Activated B cell treated with CpG ODN at 0.5 μM for 24 hours (primary cell): ENCODE data around the gene TTC34. TPM values are rescaled to one million over a fixed set of nuclear protein-coding genes. Genes with fewer than 3 reads are reported as not detected.
A peak's percentile ranks its signal among the peaks of the same experiment; 100 is the strongest.

ENCODE experiments used
- ATAC-seq: fragments of 200-7000 bp; cut with Tn5 transposase; one replicate; pipeline ENCODE4 v1.10.0; 2021; ENCODE audit warnings: low read depth, mild to moderate bottlenecking, moderate library complexity
- CTCF ChIA-PET: fragments of 350-600 bp; sonication (Branson Sonifier 250); formaldehyde crosslinking; loops from one replicate; lab custom pipeline; 2021; ENCODE audit warnings: antibody characterized with exemption; lab: Charles Lee
- POLR2A ChIA-PET: fragments of 350-600 bp; sonication (Branson Sonifier 250); formaldehyde crosslinking; loops from one replicate; lab custom pipeline; 2021; ENCODE audit warnings: antibody characterized with exemption; lab: Charles Lee
- DNase-seq: peaks from one replicate; pipeline ENCODE4 v3.0.0; 2022
- H3K27ac Mint-ChIP-seq: one replicate; pipeline ENCODE4 v1.8.0; 2020; ENCODE audit warnings: mixed read lengths
- H3K27me3 Mint-ChIP-seq: one replicate; pipeline ENCODE4 v1.8.0; 2021; ENCODE audit warnings: mixed read lengths
- H3K36me3 Mint-ChIP-seq: one replicate; pipeline ENCODE4 v1.8.0; 2021; ENCODE audit warnings: low read depth, mixed read lengths
- H3K4me1 Mint-ChIP-seq: one replicate; pipeline ENCODE4 v1.8.0; 2021; ENCODE audit warnings: mixed read lengths
- H3K4me3 Mint-ChIP-seq: one replicate; pipeline ENCODE4 v1.8.0; 2020; ENCODE audit warnings: mild to moderate bottlenecking, mixed read lengths
- H3K9me3 Mint-ChIP-seq: one replicate; pipeline ENCODE4 v1.8.0; 2020; ENCODE audit warnings: mixed read lengths
- CTCF ChIP-seq: fragments of 200-600 bp; IDR thresholded peaks from one replicate; pipeline ENCODE4 v1.8.0; 2022; ENCODE audit warnings: antibody characterized with exemption, mild to moderate bottlenecking
- intact Hi-C: fragments of 100-400 bp; cut with micrococcal nuclease; formaldehyde crosslinking; loops from one replicate; pipeline ENCODE4 v1.15.1; 2024
- total RNA-seq: library from RNA; stranded (reverse); gene quantifications from 2 replicates; pipeline ENCODE4 v1.2.3, GENCODE V29; 2022

TTC34 gene
- total RNA-seq, 1 donor from 2014 or later = 4.5 TPM

GRCh38 chr1:2587860-2588571, 213.5 kb downstream of the TTC34 start:
- POLR2A ChIA-PET = interaction anchor here (1.6 to 8.1 kb wide), 3 partner anchors 11 to 62 kb away, joined by 8 to 224 read pairs (median 55); partner anchors contain the start of genes PANK4 and TNFRSF14
- Mint-ChIP-seq H3K4me3 (peak overlapping the region; percentile 78), H3K27me3 (no peaks in the 10 kb centered on the region), H3K27ac (no peak overlapping the region), H3K4me1 (peaks cover 32% of the 10 kb centered on the region), H3K36me3 (peaks cover 2% of the 10 kb centered on the region), H3K9me3 (no peaks in the 10 kb centered on the region)
- no peak for TF ChIP-seq CTCF
- DNase-seq = no peak
- intact Hi-C loops = loop anchor here (2.0 to 10.0 kb wide), 3 partner anchors 287 to 1317 kb away; partner anchors contain the start of genes C1orf174 and NADK
- ATAC-seq = no peak
- CTCF ChIA-PET = interaction anchor here (1.0 kb wide), 1 partner anchor 172 kb away, joined by 3 read pairs; no protein-coding TSS in a partner anchor

GRCh38 chr1:2587071-2587859, 214.2 kb downstream of the TTC34 start:
- no peak for ATAC-seq
- Mint-ChIP-seq H3K9me3 (no peaks in the 10 kb centered on the region), H3K4me1 (peaks cover 38% of the 10 kb centered on the region), H3K36me3 (peaks cover 2% of the 10 kb centered on the region), H3K27me3 (no peaks in the 10 kb centered on the region), H3K27ac (no peak overlapping the region), H3K4me3 (peak overlapping the region; percentile 78)
- no peak for TF ChIP-seq CTCF
- ChIA-PET CTCF (interaction anchor here (1.0 to 2.3 kb wide), 3 partner anchors 25 to 172 kb away, joined by 3 to 8 read pairs (median 3); no protein-coding TSS in a partner anchor), POLR2A (interaction anchor here (0.7 to 8.1 kb wide), 8 partner anchors 10 to 287 kb away, joined by 3 to 224 read pairs (median 12); partner anchors contain the start of genes PANK4 and TNFRSF14)
- DNase-seq = no peak
- intact Hi-C loops = loop anchor here (2.0 to 10.0 kb wide), 3 partner anchors 286 to 1318 kb away; partner anchors contain the start of genes C1orf174 and NADK

GRCh38 chr1:2586154-2587070, 215.1 kb downstream of the TTC34 start, which contains the start of gene PRXL2B:
PRXL2B (plus strand) TSS chr1:2586777; CDS start chr1:2586886, 109 bp downstream.
- H3K27ac Mint-ChIP-seq = peak within 1 kb of the TSS; percentile 98
- ChIA-PET CTCF (interaction anchor here (0.8 to 3.7 kb wide), 12 partner anchors 9 to 391 kb away, joined by 3 to 39 read pairs (median 4); partner anchors contain the start of genes PANK4 and TNFRSF14), POLR2A (interaction anchor here (0.6 to 8.1 kb wide), 25 partner anchors 8 to 1270 kb away, joined by 3 to 224 read pairs (median 5); partner anchors contain the start of genes CEP104, DFFB, FAAP20 and PANK4)
- ATAC-seq (peak; percentile 74), DNase-seq (peak; percentile 99)
- no peak for TF ChIP-seq CTCF
- peaks cover 2% of the 10 kb centered on the region for H3K9me3 Mint-ChIP-seq
- intact Hi-C loops = loop anchor here (1.0 to 10.0 kb wide), 9 partner anchors 38 to 1318 kb away; partner anchors contain the start of genes C1orf174, MORN1, NADK and PANK4
- peaks cover 47% of the 10 kb centered on the region for H3K4me1 Mint-ChIP-seq
- no peaks in the 10 kb centered on the region for H3K27me3 Mint-ChIP-seq
- H3K36me3 Mint-ChIP-seq = peaks cover 5% of the 10 kb centered on the region
- peak within 1 kb of the TSS; percentile 92 for H3K4me3 Mint-ChIP-seq

Other genes starting within 250 kb of the TTC34 start
- 140 and 148 TPM in 2 replicates for gene TNFRSF14, start 245.3 kb downstream of the TTC34 start, total RNA-seq
- 12.6 and 13.5 TPM in 2 replicates for gene PRXL2B, start 214.9 kb downstream of the TTC34 start, total RNA-seq
- not detected in 2 replicates for gene MMEL1, start 168.7 kb downstream of the TTC34 start, total RNA-seq
- gene ACTRT2, start 219.8 kb upstream of the TTC34 start, total RNA-seq = not detected in 2 replicates